Measurements from ENCODE around the gene HSPH1.

The HSPH1 gene

DNA sequence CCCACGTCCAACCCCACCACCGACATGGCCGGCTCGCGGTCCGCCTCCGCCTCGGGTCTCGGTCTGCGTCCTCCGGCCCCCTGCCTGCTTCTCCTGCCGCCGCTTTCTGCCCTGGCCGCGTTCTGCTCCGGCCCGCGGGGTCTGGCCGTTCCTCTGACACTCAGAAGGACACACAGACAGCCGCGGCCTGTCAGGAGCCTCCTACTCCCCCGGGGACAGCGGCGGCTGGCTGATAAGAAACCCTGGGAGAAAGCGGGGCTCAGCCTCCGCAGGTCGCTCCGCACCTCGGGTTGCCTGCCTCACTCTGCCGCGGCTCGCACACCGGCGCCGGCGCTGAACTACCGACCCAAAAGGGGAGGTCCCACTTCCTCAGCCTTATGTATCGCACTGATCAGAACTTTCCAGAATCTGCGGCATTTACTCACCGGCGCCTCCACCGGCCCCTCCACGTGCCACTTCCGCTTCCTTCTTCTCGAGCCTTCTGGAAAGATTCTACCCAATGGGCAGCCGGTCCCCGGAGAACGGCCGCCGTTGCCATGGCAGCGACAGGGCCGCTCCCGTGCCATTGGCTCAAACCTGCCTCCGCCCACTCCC lies at the start of gene HSPH1:
TSS of gene HSPH1 (minus strand) at position 348 of the 594 bp plus-strand sequence. CDS start at position 26, 322 bp downstream.
- peak; percentile 98 for DNase-seq (ENCODE audit: low spot score)

DNA sequence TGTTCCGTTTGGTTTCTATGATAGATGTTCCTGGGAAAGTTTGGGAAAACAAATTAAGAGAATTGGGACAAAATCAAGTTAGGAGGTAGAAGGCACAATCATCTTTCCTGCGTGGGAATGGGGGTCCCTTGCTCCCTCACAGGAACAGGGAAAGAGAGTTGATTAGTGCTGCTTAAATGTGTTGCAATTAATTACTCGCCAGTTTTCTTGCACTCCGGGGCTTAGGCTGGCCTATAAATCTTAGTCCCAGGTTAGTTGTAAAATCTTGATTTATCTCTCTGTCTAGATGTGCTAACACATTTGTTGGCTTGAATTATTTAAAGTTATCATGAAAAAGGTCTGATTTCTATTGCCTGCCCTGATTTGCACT lies 48.1 kb upstream of the HSPH1 start:
- no peak for DNase-seq (ENCODE audit: low spot score)

GRCh38 chr13:31209172-31209840 lies 47.6 kb upstream of the HSPH1 start:
- DNase-seq (ENCODE audit: low spot score) = no peak

- DNase-seq (ENCODE audit: low spot score) = no peak
These were observed 46.9 kb upstream of the HSPH1 start for GRCh38 chr13:31208559-31209122.

- DNase-seq (ENCODE audit: low spot score) = no peak
These were observed 46.2 kb upstream of the HSPH1 start for GRCh38 chr13:31207661-31208552.

DNA sequence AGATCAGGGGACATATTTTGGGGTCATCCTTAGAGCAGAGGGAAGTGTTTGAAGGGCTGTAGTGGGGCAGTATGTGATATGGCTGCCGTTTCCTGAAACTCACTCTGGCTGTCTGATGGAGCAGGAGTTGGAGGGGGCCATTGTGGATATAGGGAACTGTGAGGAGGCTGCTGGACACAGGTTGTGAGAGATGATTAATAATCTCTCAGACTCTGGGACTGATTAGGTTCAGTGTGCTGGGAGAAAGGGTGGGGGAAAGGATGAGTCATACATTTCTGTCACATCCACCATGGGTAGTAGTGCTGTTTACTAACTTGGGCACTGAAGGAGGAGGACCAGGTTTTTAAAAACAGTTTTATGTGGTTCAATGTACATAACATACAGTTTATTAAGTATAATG lies 42.9 kb upstream of the HSPH1 start:
- no peak for DNase-seq (ENCODE audit: low spot score)

DNA sequence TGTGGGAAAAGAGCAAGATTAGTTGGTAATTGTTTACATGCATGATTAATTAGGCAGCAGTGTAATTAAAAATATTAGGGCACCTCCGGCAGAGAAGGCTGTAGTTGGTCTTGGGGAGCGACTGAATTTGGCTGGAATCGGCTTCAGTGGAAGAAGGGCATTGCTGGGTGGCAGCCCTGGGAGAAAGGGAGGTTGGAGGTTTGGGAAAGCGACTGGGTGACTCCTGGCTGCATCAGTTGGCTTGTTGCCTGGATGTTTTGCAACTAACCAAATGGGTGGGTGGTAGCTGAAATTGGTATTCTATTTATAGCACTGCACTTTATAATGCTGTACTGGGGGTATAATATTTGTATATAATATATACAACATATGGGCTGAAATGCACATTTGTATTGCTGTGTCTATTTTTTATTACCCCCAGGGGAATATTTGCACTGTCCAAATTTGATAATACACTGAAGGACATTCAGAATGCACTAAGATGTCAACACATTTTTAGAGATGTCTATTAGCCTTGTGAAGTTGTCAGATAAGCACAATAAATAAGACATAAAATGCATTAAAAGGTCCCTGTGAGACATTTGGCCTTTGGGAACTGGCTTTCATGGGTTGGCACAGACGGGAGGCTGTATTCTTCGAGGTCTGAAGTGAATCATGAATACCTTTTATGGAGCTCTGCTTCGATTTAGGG lies 39.8 kb upstream of the HSPH1 start:
- no peak for DNase-seq (ENCODE audit: low spot score)

DNA sequence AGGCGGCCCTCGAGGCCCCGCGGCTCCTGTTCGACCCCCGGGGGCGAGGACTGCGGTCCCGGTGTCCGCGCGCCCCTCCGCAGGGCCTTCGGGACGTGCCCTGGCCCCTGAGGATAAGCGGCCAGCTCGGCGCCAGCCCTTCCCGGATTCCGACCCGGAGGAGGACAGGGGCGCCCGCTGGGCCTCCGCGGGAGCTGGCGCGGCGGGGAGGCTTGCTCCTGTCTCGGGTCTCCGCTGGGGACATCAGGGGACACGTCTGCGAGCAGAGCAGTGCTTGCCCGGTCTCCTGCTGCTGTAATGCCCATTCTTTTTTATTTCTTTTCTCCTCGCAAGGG lies 38.9 kb upstream of the HSPH1 start:
- no peak for DNase-seq (ENCODE audit: low spot score)

DNA sequence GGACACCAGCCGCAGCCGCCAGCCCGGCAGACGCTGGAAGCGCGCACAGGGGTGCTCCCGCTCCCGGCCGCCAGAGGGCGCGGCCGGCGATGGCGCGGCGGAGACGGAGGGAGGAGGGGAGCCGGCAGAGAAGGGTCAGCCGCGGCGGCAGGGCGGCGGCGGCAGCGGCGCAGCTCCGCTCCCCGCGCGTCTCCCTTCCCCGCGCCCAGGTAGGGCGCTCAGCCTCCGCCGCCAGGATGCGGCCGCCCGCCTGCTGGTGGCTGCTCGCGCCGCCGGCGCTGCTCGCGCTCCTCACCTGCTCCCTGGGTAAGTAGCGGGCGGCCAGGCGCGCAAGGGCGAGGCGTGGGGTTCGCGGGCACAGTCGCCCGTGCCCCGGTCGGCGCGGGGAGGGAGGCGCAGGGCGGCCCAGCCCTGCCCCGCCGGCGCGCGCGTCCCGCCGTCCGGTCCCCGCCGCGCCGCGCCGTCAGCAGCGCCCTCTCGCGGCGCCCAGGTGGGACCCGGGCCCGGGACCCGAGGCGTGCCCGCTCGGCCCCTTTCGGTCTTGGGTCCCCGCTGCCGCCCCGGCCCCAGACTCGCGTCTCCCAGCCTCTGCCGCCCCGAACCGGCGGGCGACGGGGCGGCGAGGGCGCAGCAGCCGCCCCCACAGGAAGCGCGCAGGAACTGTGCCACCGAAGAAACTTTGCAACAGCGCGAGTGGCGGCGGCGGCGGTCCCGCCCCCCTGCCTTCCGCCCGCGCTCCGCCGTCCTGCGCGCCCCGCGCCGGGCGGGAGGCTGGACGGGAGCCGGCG lies 38.3 kb upstream of the HSPH1 start, which contains the start of gene B3GLCT:
TSS of gene B3GLCT (plus strand) at position 127 of the 788 bp plus-strand sequence. CDS start at position 237, 110 bp downstream.
- peak; percentile 83 for DNase-seq (ENCODE audit: low spot score)

DNA sequence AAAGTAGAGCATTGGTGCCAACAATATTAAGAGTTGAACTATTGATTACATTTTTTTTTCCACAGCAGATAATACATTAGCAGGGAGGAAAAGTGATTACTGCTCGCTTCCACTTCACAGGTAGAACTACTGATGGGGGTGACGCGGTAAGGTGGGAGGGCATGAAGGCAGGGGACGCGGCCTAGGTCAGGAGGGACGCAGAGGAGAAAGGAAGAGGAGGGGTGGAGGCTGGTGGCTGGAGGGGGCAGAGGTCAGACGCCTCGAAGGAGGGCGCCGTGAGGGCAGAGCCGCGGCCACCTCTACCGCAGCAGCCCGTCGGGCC lies 37.8 kb upstream of the HSPH1 start:
- no peak for DNase-seq (ENCODE audit: low spot score)

DNA sequence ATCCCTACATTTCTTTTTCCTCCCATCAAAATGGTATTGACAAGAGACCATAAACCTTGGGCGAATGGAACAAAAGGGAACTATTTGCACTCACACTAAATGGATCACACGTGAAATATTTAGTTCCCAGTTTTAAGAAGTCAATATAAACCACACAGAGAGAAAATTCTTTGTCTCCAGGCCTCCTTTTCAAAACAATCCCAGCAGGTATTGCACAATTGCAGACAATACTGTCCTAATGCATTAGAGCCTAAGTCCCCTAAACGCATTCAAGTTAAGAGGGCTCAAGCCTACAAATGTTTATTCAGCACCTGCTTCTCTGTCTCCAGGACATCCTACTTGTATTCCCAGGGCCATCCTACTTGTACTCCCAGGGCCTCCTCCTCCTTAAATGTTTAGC lies 36.8 kb upstream of the HSPH1 start:
- no peak for DNase-seq (ENCODE audit: low spot score)

GRCh38 chr13:31196992-31197391 lies 35.3 kb upstream of the HSPH1 start:
- no peak for DNase-seq (ENCODE audit: low spot score)

DNA sequence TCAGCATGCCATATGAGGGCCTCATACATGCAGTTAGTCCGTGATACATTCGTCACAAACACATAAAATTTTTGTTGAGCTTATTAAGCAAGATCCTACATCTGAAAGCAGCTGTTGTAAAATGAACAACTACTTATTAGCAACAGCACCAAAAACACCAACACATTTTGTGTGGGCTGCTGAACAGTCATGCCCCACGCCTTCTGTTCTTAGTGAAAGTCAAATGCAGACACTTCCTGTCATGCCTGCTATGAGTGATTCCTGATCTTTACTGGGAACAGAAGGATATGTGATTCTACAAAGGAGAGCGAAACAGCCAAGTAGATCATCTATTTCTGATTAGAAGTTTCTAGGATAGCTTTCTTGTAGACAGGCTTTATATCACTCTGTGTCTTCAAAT lies 33.9 kb upstream of the HSPH1 start:
- no peak for DNase-seq (ENCODE audit: low spot score)

- DNase-seq (ENCODE audit: low spot score) = no peak
These were observed 30.6 kb upstream of the HSPH1 start for GRCh38 chr13:31192306-31192705.

DNA sequence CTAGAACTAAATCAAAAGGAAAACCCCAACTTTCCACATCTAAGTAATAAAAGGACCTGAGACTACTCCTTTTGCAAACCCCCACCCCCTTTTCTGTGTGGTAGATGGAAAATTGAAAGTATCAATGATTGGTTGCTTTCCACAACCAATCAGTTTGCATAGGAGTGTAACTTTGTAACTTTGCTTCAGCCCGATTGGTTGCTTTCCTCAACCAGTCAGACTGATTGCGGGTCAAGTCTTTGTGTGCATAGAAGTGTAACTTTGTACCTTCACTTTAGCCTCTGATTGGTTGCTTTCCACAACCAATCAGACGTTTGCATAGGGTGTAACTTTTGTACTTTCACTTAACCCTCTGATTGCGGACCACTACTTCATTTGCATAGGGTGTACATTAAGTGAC lies 30.0 kb upstream of the HSPH1 start:
- DNase-seq (ENCODE audit: low spot score) = no peak

DNA sequence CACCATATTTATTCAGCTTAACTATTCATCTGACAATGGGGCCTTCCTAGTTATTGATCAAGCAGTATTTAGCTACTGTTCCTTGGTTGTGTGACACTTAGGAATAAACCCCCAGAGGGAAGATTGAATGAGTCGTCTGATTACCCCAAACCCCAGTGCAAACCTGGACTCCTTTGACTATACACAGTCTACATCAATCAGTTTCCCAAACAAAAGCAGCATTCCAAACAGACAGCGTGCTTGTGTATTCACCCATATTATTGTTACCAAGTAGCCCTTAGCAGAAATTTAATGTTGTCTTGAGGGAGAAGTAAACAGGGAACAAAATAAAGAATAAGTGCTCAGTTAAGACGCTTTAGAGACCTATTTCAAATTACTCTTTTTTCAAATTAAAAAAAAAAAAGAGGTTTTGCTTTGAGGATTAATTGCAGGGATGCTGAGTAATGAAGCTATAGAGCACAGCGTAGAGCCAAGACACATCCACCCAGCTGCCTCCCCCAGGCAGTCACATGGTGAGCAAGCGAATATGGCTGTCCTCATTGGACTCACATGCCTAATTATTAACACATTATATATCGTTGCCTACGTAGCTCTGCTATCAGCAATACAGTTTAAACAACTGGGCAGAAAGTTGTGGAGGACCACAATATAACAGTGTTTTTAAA lies 23.4 kb upstream of the HSPH1 start:
- no peak for DNase-seq (ENCODE audit: low spot score)

GRCh38 chr13:31184451-31184850 lies 22.7 kb upstream of the HSPH1 start:
- no peak for DNase-seq (ENCODE audit: low spot score)

DNA sequence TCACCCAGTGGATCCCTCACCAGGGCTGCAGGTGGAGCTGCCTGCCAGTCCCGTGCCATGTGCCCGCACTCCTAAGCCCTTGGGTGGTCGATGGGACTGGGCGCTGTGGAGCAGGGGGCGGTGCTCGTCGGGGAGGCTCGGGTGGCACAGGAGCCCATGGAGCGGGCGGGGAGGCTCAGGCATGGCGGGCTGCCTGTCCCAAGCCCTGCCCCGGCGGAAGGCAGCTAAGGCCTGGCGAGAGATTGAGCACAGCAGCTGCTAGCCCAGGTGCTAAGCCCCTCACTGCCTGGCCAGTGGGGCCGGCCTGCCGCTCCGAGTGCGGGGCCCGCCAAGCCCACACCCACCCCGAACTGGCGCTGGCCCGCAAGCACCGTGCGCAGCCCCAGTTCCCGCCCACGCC lies 21.3 kb upstream of the HSPH1 start:
- no peak for DNase-seq (ENCODE audit: low spot score)

GRCh38 chr13:31179754-31180153 lies 18.1 kb upstream of the HSPH1 start:
- no peak for DNase-seq (ENCODE audit: low spot score)

DNA sequence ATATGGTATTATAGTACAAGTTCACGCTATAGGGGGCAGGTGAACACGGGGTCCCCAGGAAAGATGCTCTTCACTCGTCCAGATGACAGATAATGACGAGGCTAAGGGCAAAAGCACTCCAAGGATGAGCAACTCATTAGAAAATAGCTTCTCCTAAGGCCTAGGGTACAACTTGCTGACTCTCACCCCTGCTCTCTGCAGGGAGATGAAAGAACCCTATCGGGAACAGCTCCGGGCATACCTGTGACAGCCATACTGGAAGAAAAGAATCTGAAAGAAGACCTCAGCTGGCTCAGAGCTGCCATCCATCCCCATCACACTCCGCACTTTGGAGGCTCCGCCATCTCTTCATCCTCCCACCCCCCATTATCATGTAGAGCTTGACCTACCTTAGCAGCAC lies 17.5 kb upstream of the HSPH1 start:
- DNase-seq (ENCODE audit: low spot score) = no peak

All from NAMALWA (cell line).